Measurements from ENCODE around the gene CPSF7.

Gene CPSF7

GRCh38 chr11:61473370-61474012 lies 43.7 kb upstream of the CPSF7 start:
- H3K4me3 ChIP-seq (replicated peaks; ENCODE audit: insufficient read depth, low read length): no peak overlapping the region
- TF ChIP-seq GABPA (IDR thresholded peaks at IDR 0.05; ENCODE audit: low read depth): no peak
- no peak for TF ChIP-seq REST (IDR thresholded peaks at IDR 0.05; ENCODE audit: insufficient replicate concordance, low read depth)
- TF ChIP-seq SPI1 (IDR thresholded peaks at IDR 0.05; ENCODE audit: borderline replicate concordance, low read depth): no peak
- TF ChIP-seq POLR2AphosphoS5 (IDR thresholded peaks at IDR 0.05; ENCODE audit: low read depth): no peak
- no peak for TF ChIP-seq CTCF (IDR thresholded peaks at IDR 0.05; ENCODE audit: insufficient read depth, low read length)

GRCh38 chr11:61472868-61473267 lies 43.1 kb upstream of the CPSF7 start:
- H3K27ac ChIP-seq (replicated peaks): no peak overlapping the region
- TF ChIP-seq REST (IDR thresholded peaks at IDR 0.05; ENCODE audit: insufficient replicate concordance, low read depth) (no peak), SPI1 (IDR thresholded peaks at IDR 0.05; ENCODE audit: borderline replicate concordance, low read depth) (no peak), POLR2AphosphoS5 (IDR thresholded peaks at IDR 0.05; ENCODE audit: low read depth) (no peak), CTCF (IDR thresholded peaks at IDR 0.05; ENCODE audit: insufficient read depth, low read length) (no peak), GABPA (IDR thresholded peaks at IDR 0.05; ENCODE audit: low read depth) (no peak)
- DNase-seq (ENCODE audit: low read depth in 1 of 2, low spot score in 1 of 2): no peak
- H3K4me3 ChIP-seq (replicated peaks; ENCODE audit: insufficient read depth, low read length): no peak overlapping the region
- no peaks in the 10 kb centered on the region for H3K27me3 ChIP-seq (ENCODE audit: insufficient read depth, poor library complexity, severe bottlenecking)

More at GRCh38 chr11:61473370-61474012, 43.7 kb upstream of the CPSF7 start:
- Histone ChIP-seq H3K27me3 (ENCODE audit: insufficient read depth, poor library complexity, severe bottlenecking) (no peaks in the 10 kb centered on the region), H3K27ac (replicated peaks) (no peak overlapping the region)
- DNase-seq (ENCODE audit: low read depth in 1 of 2, low spot score in 1 of 2): no peak

- TF ChIP-seq GABPA (IDR thresholded peaks at IDR 0.05; ENCODE audit: low read depth): no peak
- TF ChIP-seq REST (IDR thresholded peaks at IDR 0.05; ENCODE audit: insufficient replicate concordance, low read depth): no peak
- TF ChIP-seq SPI1 (IDR thresholded peaks at IDR 0.05; ENCODE audit: borderline replicate concordance, low read depth): no peak
- no peak for TF ChIP-seq CTCF (IDR thresholded peaks at IDR 0.05; ENCODE audit: insufficient read depth, low read length)
- no peak for TF ChIP-seq POLR2AphosphoS5 (IDR thresholded peaks at IDR 0.05; ENCODE audit: low read depth)
Observed at GRCh38 chr11:61472282-61472681, 42.5 kb upstream of the CPSF7 start.

More at GRCh38 chr11:61472282-61472681, 42.5 kb upstream of the CPSF7 start:
- DNase-seq (ENCODE audit: low read depth in 1 of 2, low spot score in 1 of 2): no peak
- H3K4me3 ChIP-seq (replicated peaks; ENCODE audit: insufficient read depth, low read length): no peak overlapping the region
- H3K27ac ChIP-seq (replicated peaks): no peak overlapping the region
- H3K27me3 ChIP-seq (ENCODE audit: insufficient read depth, poor library complexity, severe bottlenecking): no peaks in the 10 kb centered on the region

Data from HL-60 (cell line).